ENCODE measurements around the gene TMEM101. TPM values are rescaled to one million over a fixed set of nuclear protein-coding genes. Genes with fewer than 3 reads are reported as not detected.

The TMEM101 gene
- polyA plus RNA-seq, 1 of the 3 experiments (the other 2 are of a cell fraction): 62.9 TPM

DNA sequence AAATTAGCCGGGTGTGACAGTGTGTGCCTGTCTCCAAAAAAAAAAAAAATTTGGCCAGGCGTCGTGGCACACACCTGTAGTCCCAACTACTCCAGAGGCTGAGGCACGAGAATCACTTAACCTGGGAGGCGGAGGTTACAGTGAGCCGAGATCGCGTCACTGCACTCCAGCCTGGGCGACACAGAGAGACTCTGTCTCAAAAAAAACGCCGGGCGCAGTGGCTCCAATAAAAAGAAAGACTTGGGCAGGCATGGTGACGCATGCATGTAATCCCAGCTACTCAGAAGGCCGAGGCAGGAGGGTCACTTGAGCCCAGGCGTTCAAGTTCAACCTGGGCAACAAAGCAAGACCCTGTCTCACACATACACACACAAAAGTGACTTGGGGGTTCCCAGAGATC lies 48.1 kb upstream of the TMEM101 start:
- Histone ChIP-seq H3K27me3 (ENCODE audit: insufficient read depth) (no peaks in the 10 kb centered on the region), H3K9ac (no peak overlapping the region), H3F3A (replicated peaks; ENCODE audit: insufficient read depth) (peaks cover 19% of the 10 kb centered on the region), H3K4me1 (ENCODE audit: control insufficient read depth in 1 of 2, insufficient read depth in 2 of 2, low read depth in 1 of 2, low read length in 1 of 2) (peaks cover 0 to 7% of the 10 kb centered on the region in 2 experiments; a peak in 1 of 4 replicates), H3K4me2 (no peak overlapping the region), H3K27ac (ENCODE audit: low read depth in 2 of 2, low read length in 1 of 2) (no peak overlapping the region), H3K9me3 (no peaks in the 10 kb centered on the region), H3K79me2 (ENCODE audit: insufficient read depth) (peaks cover 90% of the 10 kb centered on the region), H3K4me3 (ENCODE audit: low read depth in 2 of 2, low read length in 1 of 2) (no peak overlapping the region), H4K20me1 (ENCODE audit: insufficient read depth) (peaks cover 35% of the 10 kb centered on the region), H2AFZ (ENCODE audit: low read depth) (no peak overlapping the region), H3K36me3 (replicated peaks in 1 of 2; ENCODE audit: control insufficient read depth in 1 of 2, insufficient read depth in 2 of 2, low read length in 1 of 2) (peaks cover 16 to 50% of the 10 kb centered on the region in 2 experiments), H3K9me2 (no peaks in the 10 kb centered on the region)
- ChIA-PET POLR2A (no interaction called here), CTCF (no interaction called here)
- WGBS (ENCODE audit: low lambda C conversion rate): 98% methylated on average over 15 of the region's 15 CpGs
- DNase-seq: no peak
- TF ChIP-seq CTCF (IDR thresholded peaks at IDR 0.05): no peak
- no peak for TF ChIP-seq FOSL2 (IDR thresholded peaks at IDR 0.05; ENCODE audit: borderline replicate concordance, low read depth)
- TF ChIP-seq, protein P1, sequence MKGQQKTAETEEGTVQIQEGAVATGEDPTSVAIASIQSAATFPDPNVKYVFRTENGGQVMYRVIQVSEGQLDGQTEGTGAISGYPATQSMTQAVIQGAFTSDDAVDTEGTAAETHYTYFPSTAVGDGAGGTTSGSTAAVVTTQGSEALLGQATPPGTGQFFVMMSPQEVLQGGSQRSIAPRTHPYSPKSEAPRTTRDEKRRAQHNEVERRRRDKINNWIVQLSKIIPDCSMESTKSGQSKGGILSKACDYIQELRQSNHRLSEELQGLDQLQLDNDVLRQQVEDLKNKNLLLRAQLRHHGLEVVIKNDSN (IDR thresholded peaks at IDR 0.05; ENCODE audit: borderline replicate concordance, low read depth): no peak
- TF ChIP-seq NFIC (IDR thresholded peaks at IDR 0.05; ENCODE audit: borderline replicate concordance): no peak
- no peak for TF ChIP-seq FOXM1 (IDR thresholded peaks at IDR 0.05; ENCODE audit: low read depth)
- TF ChIP-seq TCF12 (IDR thresholded peaks at IDR 0.05): no peak
- TF ChIP-seq FOXJ3 (CRISPR knock-in tag; IDR thresholded peaks at IDR 0.05): no peak
- no peak for TF ChIP-seq TEAD4 (IDR thresholded peaks at IDR 0.05; ENCODE audit: borderline replicate concordance, insufficient read depth)
- TF ChIP-seq RAD21 (IDR thresholded peaks at IDR 0.05; ENCODE audit: low read length): no peak
- no peak for TF ChIP-seq RXRA (IDR thresholded peaks at IDR 0.05; ENCODE audit: borderline replicate concordance, low read depth)
- no peak for TF ChIP-seq ELF1 (IDR thresholded peaks at IDR 0.05)
- TF ChIP-seq NRF1 (IDR thresholded peaks at IDR 0.05; ENCODE audit: low read depth, low read length): no peak

DNA sequence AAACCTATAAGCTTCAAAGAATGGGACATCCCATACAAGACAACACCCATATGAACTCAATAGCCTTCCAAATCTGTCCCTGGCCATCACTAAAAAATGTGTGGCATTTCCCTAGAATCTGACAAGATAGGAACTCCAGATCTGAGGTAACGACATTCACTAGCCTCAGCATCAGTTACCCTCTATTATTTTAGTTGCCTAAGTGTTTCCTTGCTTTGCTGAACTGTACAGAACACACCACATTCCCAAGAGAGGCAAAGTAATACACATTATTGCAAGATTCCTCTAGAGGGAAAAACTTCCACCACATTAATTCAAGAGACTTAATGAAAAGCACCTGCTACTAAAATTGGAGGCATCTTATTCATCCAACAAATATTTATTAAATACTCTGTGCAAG lies 46.7 kb upstream of the TMEM101 start:
- no peak overlapping the region for H3K4me3 ChIP-seq (ENCODE audit: low read depth in 2 of 2, low read length in 1 of 2)
- peaks cover 99% of the 10 kb centered on the region for H3K79me2 ChIP-seq (ENCODE audit: insufficient read depth)
- POLR2A ChIA-PET: interaction anchor here (0.7 kb wide), 1 partner anchor 26 kb away, joined by 3 read pairs; no protein-coding TSS in a partner anchor
- H4K20me1 ChIP-seq (ENCODE audit: insufficient read depth): peaks cover 35% of the 10 kb centered on the region
- peaks cover 16 to 50% of the 10 kb centered on the region in 2 experiments for H3K36me3 ChIP-seq (replicated peaks in 1 of 2; ENCODE audit: control insufficient read depth in 1 of 2, insufficient read depth in 2 of 2, low read length in 1 of 2)
- no peaks in the 10 kb centered on the region for H3K9me2 ChIP-seq
- H3K27ac ChIP-seq (ENCODE audit: low read depth in 2 of 2, low read length in 1 of 2): no peak overlapping the region
- no peaks in the 10 kb centered on the region for H3K27me3 ChIP-seq (ENCODE audit: insufficient read depth)
- no peak overlapping the region for H3K9ac ChIP-seq
- no peak overlapping the region for H3K4me2 ChIP-seq
- no peak for DNase-seq
- peaks cover 19% of the 10 kb centered on the region for H3F3A ChIP-seq (replicated peaks; ENCODE audit: insufficient read depth)
- CTCF ChIA-PET: interaction anchor here (1.6 kb wide), 1 partner anchor 17 kb away, joined by 6 read pairs; no protein-coding TSS in a partner anchor
- WGBS (ENCODE audit: low lambda C conversion rate): 39% methylated on average over 1 of the region's 1 CpG
- no peak overlapping the region for H2AFZ ChIP-seq (ENCODE audit: low read depth)
- H3K4me1 ChIP-seq (ENCODE audit: control insufficient read depth in 1 of 2, insufficient read depth in 2 of 2, low read depth in 1 of 2, low read length in 1 of 2): peaks cover 0 to 7% of the 10 kb centered on the region in 2 experiments; a peak in 1 of 4 replicates
- H3K9me3 ChIP-seq: no peaks in the 10 kb centered on the region
- TF ChIP-seq POLR2AphosphoS5 (IDR thresholded peaks at IDR 0.05; ENCODE audit: low read depth, low read length): no peak
- no peak for TF ChIP-seq TEAD4 (IDR thresholded peaks at IDR 0.05; ENCODE audit: borderline replicate concordance, insufficient read depth)
- no peak for TF ChIP-seq CHD2 (IDR thresholded peaks at IDR 0.05; ENCODE audit: low read length, partially characterized antibody)
- TF ChIP-seq EZH2phosphoT487 (IDR thresholded peaks at IDR 0.05; ENCODE audit: borderline replicate concordance, low read depth): no peak
- TF ChIP-seq, protein P2, sequence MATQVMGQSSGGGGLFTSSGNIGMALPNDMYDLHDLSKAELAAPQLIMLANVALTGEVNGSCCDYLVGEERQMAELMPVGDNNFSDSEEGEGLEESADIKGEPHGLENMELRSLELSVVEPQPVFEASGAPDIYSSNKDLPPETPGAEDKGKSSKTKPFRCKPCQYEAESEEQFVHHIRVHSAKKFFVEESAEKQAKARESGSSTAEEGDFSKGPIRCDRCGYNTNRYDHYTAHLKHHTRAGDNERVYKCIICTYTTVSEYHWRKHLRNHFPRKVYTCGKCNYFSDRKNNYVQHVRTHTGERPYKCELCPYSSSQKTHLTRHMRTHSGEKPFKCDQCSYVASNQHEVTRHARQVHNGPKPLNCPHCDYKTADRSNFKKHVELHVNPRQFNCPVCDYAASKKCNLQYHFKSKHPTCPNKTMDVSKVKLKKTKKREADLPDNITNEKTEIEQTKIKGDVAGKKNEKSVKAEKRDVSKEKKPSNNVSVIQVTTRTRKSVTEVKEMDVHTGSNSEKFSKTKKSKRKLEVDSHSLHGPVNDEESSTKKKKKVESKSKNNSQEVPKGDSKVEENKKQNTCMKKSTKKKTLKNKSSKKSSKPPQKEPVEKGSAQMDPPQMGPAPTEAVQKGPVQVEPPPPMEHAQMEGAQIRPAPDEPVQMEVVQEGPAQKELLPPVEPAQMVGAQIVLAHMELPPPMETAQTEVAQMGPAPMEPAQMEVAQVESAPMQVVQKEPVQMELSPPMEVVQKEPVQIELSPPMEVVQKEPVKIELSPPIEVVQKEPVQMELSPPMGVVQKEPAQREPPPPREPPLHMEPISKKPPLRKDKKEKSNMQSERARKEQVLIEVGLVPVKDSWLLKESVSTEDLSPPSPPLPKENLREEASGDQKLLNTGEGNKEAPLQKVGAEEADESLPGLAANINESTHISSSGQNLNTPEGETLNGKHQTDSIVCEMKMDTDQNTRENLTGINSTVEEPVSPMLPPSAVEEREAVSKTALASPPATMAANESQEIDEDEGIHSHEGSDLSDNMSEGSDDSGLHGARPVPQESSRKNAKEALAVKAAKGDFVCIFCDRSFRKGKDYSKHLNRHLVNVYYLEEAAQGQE (IDR thresholded peaks at IDR 0.05; ENCODE audit: low read depth, low read length): no peak
- TF ChIP-seq YY1 (IDR thresholded peaks at IDR 0.05; ENCODE audit: low read depth): no peak
- no peak for TF ChIP-seq EP300 (IDR thresholded peaks at IDR 0.05; ENCODE audit: borderline replicate concordance in 1 of 2, low read depth in 1 of 2, low read length in 1 of 2)
- TF ChIP-seq, protein P1 (IDR thresholded peaks at IDR 0.05; ENCODE audit: borderline replicate concordance, low read depth): no peak
- TF ChIP-seq RFX5 (IDR thresholded peaks at IDR 0.05; ENCODE audit: low read length): no peak
- TF ChIP-seq CTCF (IDR thresholded peaks at IDR 0.05): no peak

Measured in SK-N-SH (cell line).